OCI-LY1 (cell line): ENCODE measurements around the gene LHX2.

ENCODE experiments used
- H2AFZ ChIP-seq: fragments of 200-600 bp; sonication (generic), shearing (Covaris generic); 2 replicates; pipeline ENCODE4 v1.6.0; 2014; ENCODE audit warnings: antibody characterized with exemption, mild to moderate bottlenecking, low read length
- H3F3A ChIP-seq: fragments of 200-600 bp; sonication (generic), shearing (Covaris generic); 2 replicates; pipeline ENCODE4 v1.6.0; 2014; ENCODE audit warnings: mild to moderate bottlenecking, antibody characterized with exemption, low read length, moderate library complexity; ENCODE audit not compliant: insufficient read depth
- H3K27ac ChIP-seq: fragments of 200-600 bp; sonication (generic); 2 replicates; pipeline ENCODE4 v1.5.1; 2014; ENCODE audit warnings: low read length, mixed run types, mild to moderate bottlenecking, low read depth; ENCODE audit not compliant: poor library complexity, severe bottlenecking
- H3K27me3 ChIP-seq: fragments of 200-600 bp; sonication (generic); 2 replicates; pipeline ENCODE4 v1.6.0; 2014; ENCODE audit warnings: antibody characterized with exemption, mild to moderate bottlenecking, low read length, moderate library complexity; ENCODE audit not compliant: insufficient read depth
- H3K36me3 ChIP-seq: fragments of 200-600 bp; sonication (generic); 2 replicates; pipeline ENCODE4 v1.6.1; 2014; ENCODE audit warnings: mild to moderate bottlenecking, antibody characterized with exemption, low read length, moderate library complexity, mixed read lengths; ENCODE audit not compliant: insufficient read depth
- H3K4me1 ChIP-seq: fragments of 200-600 bp; sonication (generic); 2 replicates; pipeline ENCODE4 v1.5.1; 2014; ENCODE audit warnings: mild to moderate bottlenecking, low read length, moderate library complexity; ENCODE audit not compliant: insufficient read depth, severe bottlenecking
- H3K4me2 ChIP-seq: fragments of 200-600 bp; sonication (generic), shearing (Covaris generic); 2 replicates; pipeline ENCODE4 v1.6.1; 2014; ENCODE audit warnings: low read length
- H3K4me3 ChIP-seq: fragments of 200-600 bp; sonication (generic); 2 replicates; pipeline ENCODE4 v1.5.1; 2014; ENCODE audit warnings: low read length, low read depth, mild to moderate bottlenecking, mixed read lengths; ENCODE audit not compliant: poor library complexity, severe bottlenecking
- H3K79me2 ChIP-seq: fragments of 200-600 bp; shearing (Covaris generic); 2 replicates; pipeline ENCODE4 v1.6.1; 2016; ENCODE audit warnings: mixed run types, low read length, mixed read lengths; ENCODE audit not compliant: insufficient read depth
- H3K9ac ChIP-seq: fragments of 200-600 bp; sonication (generic), shearing (Covaris generic); 2 replicates; pipeline ENCODE4 v1.6.1; 2014; ENCODE audit warnings: mild to moderate bottlenecking, low read length, mixed read lengths
- H3K9me2 ChIP-seq: fragments of 200-600 bp; sonication (generic), shearing (Covaris generic); 2 replicates; pipeline ENCODE4 v1.6.1; 2014; ENCODE audit warnings: low read depth, mild to moderate bottlenecking, low read length, mixed read lengths
- H3K9me3 ChIP-seq: fragments of 200-600 bp; shearing (Covaris generic); 2 replicates; pipeline ENCODE4 v1.6.1; 2014; ENCODE audit warnings: low read length, mixed read lengths
- H4K20me1 ChIP-seq: fragments of 200-600 bp; sonication (generic), shearing (Covaris generic); 2 replicates; pipeline ENCODE4 v1.6.0; 2016; ENCODE audit warnings: mild to moderate bottlenecking, low read length; ENCODE audit not compliant: insufficient read depth
- EZH2 ChIP-seq: fragments of 200-600 bp; sonication (generic), shearing (Covaris generic); IDR thresholded peaks from 2 replicates; pipeline ENCODE4 v1.8.0; 2017; ENCODE audit warnings: borderline replicate concordance, mixed run types, mild to moderate bottlenecking, antibody characterized with exemption, low read length, moderate library complexity, mixed read lengths
- TF ChIP-seq, protein P1 (sequence below): fragments of 200-600 bp; sonication (generic), shearing (Covaris generic); IDR thresholded peaks from 2 replicates; pipeline ENCODE4 v1.5.1; 2017; ENCODE audit warnings: mild to moderate bottlenecking, antibody characterized with exemption, low read length, moderate library complexity, mixed read lengths

LHX2 gene

GRCh38 chr9:124040935-124041816, 29.6 kb downstream of the LHX2 start:
- Histone ChIP-seq H3K4me3 (peak overlapping the region; percentile 54), H3K4me1 (peaks cover 7% of the 10 kb centered on the region), H4K20me1 (no peaks in the 10 kb centered on the region), H3K9ac (peak overlapping the region; percentile 13; the same call in 1 of the 2 replicates), H3K9me3 (no peaks in the 10 kb centered on the region), H3K27ac (no peak overlapping the region), H3K4me2 (peak overlapping the region; percentile 62), H3K79me2 (no peaks in the 10 kb centered on the region), H2AFZ (no peak overlapping the region), H3F3A (no peaks in the 10 kb centered on the region), H3K9me2 (no peaks in the 10 kb centered on the region), H3K36me3 (no peaks in the 10 kb centered on the region), H3K27me3 (no peaks in the 10 kb centered on the region; the same call in 1 of the 2 replicates)
- TF ChIP-seq, protein P1, sequence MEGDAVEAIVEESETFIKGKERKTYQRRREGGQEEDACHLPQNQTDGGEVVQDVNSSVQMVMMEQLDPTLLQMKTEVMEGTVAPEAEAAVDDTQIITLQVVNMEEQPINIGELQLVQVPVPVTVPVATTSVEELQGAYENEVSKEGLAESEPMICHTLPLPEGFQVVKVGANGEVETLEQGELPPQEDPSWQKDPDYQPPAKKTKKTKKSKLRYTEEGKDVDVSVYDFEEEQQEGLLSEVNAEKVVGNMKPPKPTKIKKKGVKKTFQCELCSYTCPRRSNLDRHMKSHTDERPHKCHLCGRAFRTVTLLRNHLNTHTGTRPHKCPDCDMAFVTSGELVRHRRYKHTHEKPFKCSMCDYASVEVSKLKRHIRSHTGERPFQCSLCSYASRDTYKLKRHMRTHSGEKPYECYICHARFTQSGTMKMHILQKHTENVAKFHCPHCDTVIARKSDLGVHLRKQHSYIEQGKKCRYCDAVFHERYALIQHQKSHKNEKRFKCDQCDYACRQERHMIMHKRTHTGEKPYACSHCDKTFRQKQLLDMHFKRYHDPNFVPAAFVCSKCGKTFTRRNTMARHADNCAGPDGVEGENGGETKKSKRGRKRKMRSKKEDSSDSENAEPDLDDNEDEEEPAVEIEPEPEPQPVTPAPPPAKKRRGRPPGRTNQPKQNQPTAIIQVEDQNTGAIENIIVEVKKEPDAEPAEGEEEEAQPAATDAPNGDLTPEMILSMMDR: peak; percentile 92
- TF ChIP-seq EZH2: no peak

- TF ChIP-seq, protein P1: no peak
- TF ChIP-seq EZH2: no peak
- H3K4me2 ChIP-seq: peak overlapping the region; percentile 62
Observed at GRCh38 chr9:124041817-124042116, 30.2 kb downstream of the LHX2 start.

DNA sequence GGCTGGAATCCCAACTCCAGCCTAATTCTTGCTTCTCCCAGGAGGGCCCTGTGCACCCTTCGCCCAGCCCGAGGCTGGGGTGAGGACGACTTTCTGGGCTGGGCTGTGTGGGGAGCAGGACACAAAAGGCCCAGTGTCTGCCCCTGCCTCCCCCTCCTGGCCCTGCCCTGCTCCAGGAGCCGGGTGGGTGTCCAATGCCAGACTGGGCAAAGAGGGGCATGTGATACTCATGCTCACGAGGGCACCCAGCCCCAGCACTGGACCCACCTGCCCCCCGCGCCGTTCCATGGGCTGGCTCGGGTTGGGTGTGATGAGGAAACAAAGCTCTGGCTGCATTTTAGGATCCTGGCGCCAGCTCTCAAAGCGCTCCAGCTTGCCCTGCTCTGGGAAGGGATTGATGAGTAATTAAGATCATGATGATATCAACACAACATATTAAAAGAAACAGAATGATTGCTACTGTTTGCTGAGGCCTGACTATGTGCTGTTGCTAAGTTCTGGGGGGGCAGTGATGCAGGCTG, 30.7 kb downstream of the LHX2 start:
- Histone ChIP-seq H3K27me3 (no peaks in the 10 kb centered on the region; the same call in 1 of the 2 replicates), H3F3A (no peaks in the 10 kb centered on the region), H3K79me2 (no peaks in the 10 kb centered on the region), H3K9ac (no peak overlapping the region), H3K4me2 (no peak overlapping the region), H3K9me2 (no peaks in the 10 kb centered on the region), H4K20me1 (no peaks in the 10 kb centered on the region), H3K27ac (no peak overlapping the region), H3K4me1 (peaks cover 7% of the 10 kb centered on the region), H2AFZ (no peak overlapping the region), H3K9me3 (no peaks in the 10 kb centered on the region), H3K36me3 (no peaks in the 10 kb centered on the region), H3K4me3 (no peak overlapping the region)
- TF ChIP-seq EZH2: no peak
- TF ChIP-seq, protein P1: no peak

More at GRCh38 chr9:124041817-124042116, 30.2 kb downstream of the LHX2 start:
- no peaks in the 10 kb centered on the region for H3K36me3 ChIP-seq
- H2AFZ ChIP-seq: no peak overlapping the region
- H3K27me3 ChIP-seq: no peaks in the 10 kb centered on the region; the same call in 1 of the 2 replicates
- peak overlapping the region; percentile 54 for H3K4me3 ChIP-seq
- no peaks in the 10 kb centered on the region for H3K79me2 ChIP-seq
- no peaks in the 10 kb centered on the region for H4K20me1 ChIP-seq
- no peaks in the 10 kb centered on the region for H3K9me2 ChIP-seq
- no peak overlapping the region for H3K27ac ChIP-seq
- no peak overlapping the region for H3K9ac ChIP-seq
- H3F3A ChIP-seq: no peaks in the 10 kb centered on the region
- H3K4me1 ChIP-seq: peaks cover 7% of the 10 kb centered on the region
- H3K9me3 ChIP-seq: no peaks in the 10 kb centered on the region
